ENCODE measurements around the gene HPSE2. TPM values are rescaled to one million over a fixed set of nuclear protein-coding genes. Genes with fewer than 3 reads are reported as not detected.

Gene HPSE2
- total RNA-seq, 1 experiment from 2014 or later = 0.20 TPM

GRCh38 chr10:98608411-98608810 is 627.2 kb downstream of the HPSE2 start:
- Histone ChIP-seq H3K23ac (ENCODE audit: insufficient read length, low read depth, low read length) (no peak overlapping the region), H3K4me2 (ENCODE audit: insufficient read depth, insufficient read length, low read length) (no peak overlapping the region), H4K5ac (ENCODE audit: insufficient read length, low read depth, low read length) (no peak overlapping the region), H3K14ac (ENCODE audit: insufficient read depth, low read length) (peak overlapping the region; percentile 40), H2AK5ac (ENCODE audit: insufficient read length, low read length) (no peak overlapping the region), H3K56ac (ENCODE audit: insufficient read length, low read depth, low read length) (no peak overlapping the region), H3K18ac (ENCODE audit: insufficient read length, low read depth, low read length) (no peak overlapping the region), H3K9me3 (ENCODE audit: control insufficient read depth, low read depth, low read length) (no peaks in the 10 kb centered on the region), H3K9ac (ENCODE audit: extremely low read depth, insufficient read length, low read length) (no peak overlapping the region), H3T11ph (ENCODE audit: low read length) (no peak overlapping the region), H3K4ac (ENCODE audit: low read depth, low read length) (no peak overlapping the region), H3K4me1 (ENCODE audit: insufficient read depth, low read length) (no peaks in the 10 kb centered on the region; the same call in 1 of the 2 replicates), H4K8ac (replicated peaks; ENCODE audit: insufficient read length, low read depth, low read length) (no peak overlapping the region), H2BK20ac (ENCODE audit: low read depth, low read length, poor library complexity, severe bottlenecking) (no peak overlapping the region), H4K91ac (ENCODE audit: insufficient read length, low read depth, low read length) (no peak overlapping the region), H4K20me1 (ENCODE audit: control insufficient read depth, insufficient read depth, insufficient read length) (no peaks in the 10 kb centered on the region), H2BK5ac (ENCODE audit: insufficient read length, low read length) (no peak overlapping the region), H2AFZ (ENCODE audit: low read length) (peak overlapping the region; percentile 95), H3K23me2 (ENCODE audit: insufficient read length, low read depth, low read length, poor library complexity, severe bottlenecking) (no peaks in the 10 kb centered on the region), H3K27ac (ENCODE audit: insufficient read length, low read depth, low read length) (no peak overlapping the region), H3K79me1 (ENCODE audit: insufficient read depth, low read depth, low read length, poor library complexity, severe bottlenecking) (no peaks in the 10 kb centered on the region), H2BK120ac (ENCODE audit: low read depth, low read length, poor library complexity, severe bottlenecking) (no peak overlapping the region), H3K79me2 (ENCODE audit: insufficient read depth, low read length) (no peaks in the 10 kb centered on the region), H2BK12ac (ENCODE audit: insufficient read length, low read depth, low read length) (no peak overlapping the region), H2BK15ac (ENCODE audit: low read depth, low read length) (no peak overlapping the region), H3K27me3 (ENCODE audit: insufficient read depth, low read length) (no peaks in the 10 kb centered on the region)
- no peak for DNase-seq
- no peaks in the 10 kb centered on the region; a peak in 2 of 7 replicates for H3K36me3 Mint-ChIP-seq (ENCODE audit: insufficient read depth in 1 of 3, low read depth in 3 of 3)
- no CpG with 5 or more reads among the region's 5 CpGs for WGBS (ENCODE audit: extremely low coverage, insufficient read length, low lambda C conversion rate)
- H3K4me1 Mint-ChIP-seq = peaks cover 6 to 9% of the 10 kb centered on the region in 2 experiments
- H3K27ac Mint-ChIP-seq = 0 out of 7 replicates have a peak overlapping the region, but pooled peaks of 1 of the 3 experiments have one; percentile 37
- no peaks in the 10 kb centered on the region for H3K9me3 Mint-ChIP-seq
- H3K4me3 Mint-ChIP-seq = no peak overlapping the region
- no peaks in the 10 kb centered on the region for H3K27me3 Mint-ChIP-seq (ENCODE audit: low read depth)
- no peak for TF ChIP-seq CTCF (conservative IDR thresholded peaks at IDR 0.05)
